ENCODE measurements around the gene PDPK1.
A peak's percentile ranks its signal among the peaks of the same experiment; 100 is the strongest.
"Not testable (repeated sequence)": the region's sequence is repeated elsewhere in the genome, so short reads cannot be mapped to it uniquely, and the experiment has no call there.

The PDPK1 gene

GRCh38 chr16:2532494-2533141 lies 5.2 kb upstream of the PDPK1 start:
- H3K27ac ChIP-seq = peak overlapping the region; percentile 83
- TF ChIP-seq CTCF (conservative IDR thresholded peaks at IDR 0.05) = no peak

- peak overlapping the region; percentile 83 for H3K27ac ChIP-seq
Measured at GRCh38 chr16:2533142-2533755, 4.6 kb upstream of the PDPK1 start.

GRCh38 chr16:2533912-2534311 lies 3.9 kb upstream of the PDPK1 start:
- TF ChIP-seq CTCF (conservative IDR thresholded peaks at IDR 0.05) = no peak
- no peak overlapping the region for H3K27ac ChIP-seq

- H3K27ac ChIP-seq = not testable (repeated sequence)
Measured at GRCh38 chr16:2534335-2534734, 3.5 kb upstream of the PDPK1 start.

GRCh38 chr16:2535625-2536013 lies 2.2 kb upstream of the PDPK1 start:
- TF ChIP-seq CTCF (conservative IDR thresholded peaks at IDR 0.05) = no peak
- H3K27ac ChIP-seq = no peak overlapping the region

- H3K27ac ChIP-seq = peak overlapping the region; percentile 71; the same call in 1 of the 2 replicates
Measured at GRCh38 chr16:2539192-2539844, 1.5 kb downstream of the PDPK1 start.

GRCh38 chr16:2539845-2540458 lies 2.1 kb downstream of the PDPK1 start:
- H3K27ac ChIP-seq = not testable (repeated sequence)
- TF ChIP-seq CTCF (conservative IDR thresholded peaks at IDR 0.05) = peak; percentile 41

- H3K27ac ChIP-seq = not testable (repeated sequence)
Measured at GRCh38 chr16:2540912-2541311, 3.1 kb downstream of the PDPK1 start.

- not testable (repeated sequence) for H3K27ac ChIP-seq
Measured at GRCh38 chr16:2541409-2541808, 3.6 kb downstream of the PDPK1 start.

- H3K27ac ChIP-seq = not testable (repeated sequence)
Measured at GRCh38 chr16:2543771-2544170, 6.0 kb downstream of the PDPK1 start.

- not testable (repeated sequence) for H3K27ac ChIP-seq
Measured at GRCh38 chr16:2550283-2550878, 12.6 kb downstream of the PDPK1 start.

- H3K27ac ChIP-seq = not testable (repeated sequence)
Measured at GRCh38 chr16:2551420-2551889, 13.6 kb downstream of the PDPK1 start.

- not testable (repeated sequence) for H3K27ac ChIP-seq
Measured at GRCh38 chr16:2554709-2555425, 17.0 kb downstream of the PDPK1 start.

- H3K27ac ChIP-seq = not testable (repeated sequence)
Measured at GRCh38 chr16:2557150-2557549, 19.3 kb downstream of the PDPK1 start.
